ENCODE data around the gene CIT.
"Not testable (repeated sequence)": the region's sequence is repeated elsewhere in the genome, so short reads cannot be mapped to it uniquely, and the experiment has no call there.

Gene CIT

GRCh38 chr12:119876761-119877638 is at the start of gene CIT:
Gene CIT, minus strand, starts transcription at chr12:119877320. Its CDS starts 1,152 bp downstream, at chr12:119876168.
- peak; percentile 94 for DNase-seq

- no peak for DNase-seq
Measured at GRCh38 chr12:119925269-119925668, 48.1 kb upstream of the CIT start.

GRCh38 chr12:119920064-119920463 is 42.9 kb upstream of the CIT start:
- DNase-seq, result no peak

- DNase-seq, result no peak
Measured at GRCh38 chr12:119915894-119916510, 38.9 kb upstream of the CIT start.

- no peak for DNase-seq
Measured at GRCh38 chr12:119914666-119915065, 37.5 kb upstream of the CIT start.

GRCh38 chr12:119913536-119914330 is 36.6 kb upstream of the CIT start:
- no peak for DNase-seq

- peak; percentile 59 for DNase-seq
Measured at GRCh38 chr12:119911182-119911581, 34.1 kb upstream of the CIT start.

- DNase-seq, result no peak
Measured at GRCh38 chr12:119910586-119910985, 33.5 kb upstream of the CIT start.

GRCh38 chr12:119902084-119902509 is 25.0 kb upstream of the CIT start:
- DNase-seq, result peak; percentile 87

- no peak for DNase-seq
Measured at GRCh38 chr12:119901670-119902069, 24.6 kb upstream of the CIT start.

GRCh38 chr12:119894916-119895315 is 17.8 kb upstream of the CIT start:
- no peak for DNase-seq

- DNase-seq, result not testable (repeated sequence)
Measured at GRCh38 chr12:119892611-119893010, 15.5 kb upstream of the CIT start.

- no peak for DNase-seq
Measured at GRCh38 chr12:119885549-119885948, 8.4 kb upstream of the CIT start.

- not testable (repeated sequence) for DNase-seq
Measured at GRCh38 chr12:119883791-119884190, 6.7 kb upstream of the CIT start.

- DNase-seq, result no peak
Measured at GRCh38 chr12:119883237-119883636, 6.1 kb upstream of the CIT start.

- no peak for DNase-seq
Measured at GRCh38 chr12:119877639-119877948, 474 bp upstream of the CIT start.

- no peak for DNase-seq
Measured at GRCh38 chr12:119870457-119870856, 6.7 kb downstream of the CIT start.

GRCh38 chr12:119869720-119870119 is 7.4 kb downstream of the CIT start:
- DNase-seq, result no peak

- DNase-seq, result peak; percentile 34
Measured at GRCh38 chr12:119868992-119869391, 8.1 kb downstream of the CIT start.

GRCh38 chr12:119864591-119864990 is 12.5 kb downstream of the CIT start:
- no peak for DNase-seq

GRCh38 chr12:119859241-119859640 is 17.9 kb downstream of the CIT start:
- no peak for DNase-seq

- DNase-seq, result no peak
Measured at GRCh38 chr12:119857041-119857591, 20.0 kb downstream of the CIT start.

GRCh38 chr12:119850330-119850729 is 26.8 kb downstream of the CIT start:
- DNase-seq, result no peak
